ENCODE data around the gene TTC19.

The TTC19 gene

GRCh38 chr17:15965528-15965927, 34.1 kb upstream of the TTC19 start:
- Histone ChIP-seq H3K18ac (ENCODE audit: low read length) (peak overlapping the region; percentile 16), H2BK120ac (ENCODE audit: low read depth, low read length) (no peak overlapping the region), H3K36me3 (ENCODE audit: control insufficient read depth, insufficient read depth, low read length) (no peaks in the 10 kb centered on the region), H3K27me3 (ENCODE audit: insufficient read depth, low read length, poor library complexity) (no peaks in the 10 kb centered on the region), H3K56ac (ENCODE audit: low read length) (no peak overlapping the region), H4K8ac (ENCODE audit: low read depth, low read length) (no peak overlapping the region), H4K5ac (ENCODE audit: low read length) (no peak overlapping the region), H2BK5ac (ENCODE audit: low read length) (no peak overlapping the region), H3K4ac (ENCODE audit: low read depth, low read length) (no peak overlapping the region), H3K27ac (ENCODE audit: low read depth, low read length) (no peak overlapping the region), H3K4me1 (ENCODE audit: control insufficient read depth, low read depth, low read length) (peaks cover 4% of the 10 kb centered on the region), H3K4me2 (ENCODE audit: low read length) (no peak overlapping the region), H3K23ac (ENCODE audit: low read length) (peak overlapping the region; percentile 10), H2BK15ac (replicated peaks; ENCODE audit: low read depth) (no peak overlapping the region), H3K79me1 (ENCODE audit: low read length) (no peaks in the 10 kb centered on the region), H3K79me2 (ENCODE audit: control insufficient read depth, insufficient read depth, low read length) (no peaks in the 10 kb centered on the region), H3K4me3 (ENCODE audit: low read length) (no peak overlapping the region), H3K9ac (ENCODE audit: low read length) (no peak overlapping the region), H2AK5ac (ENCODE audit: low read length) (no peak overlapping the region)
- no peak for DNase-seq
- no CpG with 5 or more reads among the region's 6 CpGs for WGBS (ENCODE audit: extremely low coverage, insufficient coverage, low lambda C conversion rate)

- H4K8ac ChIP-seq (ENCODE audit: low read depth, low read length): no peak overlapping the region
Measured at GRCh38 chr17:15966183-15966878, 33.3 kb upstream of the TTC19 start.

GRCh38 chr17:15966879-15967248, 32.8 kb upstream of the TTC19 start:
- H4K5ac ChIP-seq (ENCODE audit: low read length): no peak overlapping the region
- no peaks in the 10 kb centered on the region for H3K79me1 ChIP-seq (ENCODE audit: low read length)
- peak; percentile 63 for DNase-seq
- H3K36me3 ChIP-seq (ENCODE audit: control insufficient read depth, insufficient read depth, low read length): no peaks in the 10 kb centered on the region
- H3K56ac ChIP-seq (ENCODE audit: low read length): peak overlapping the region; percentile 53
- peak overlapping the region; percentile 2 for H3K27ac ChIP-seq (ENCODE audit: low read depth, low read length)
- peak overlapping the region; percentile 35 for H3K9ac ChIP-seq (ENCODE audit: low read length)
- H2BK120ac ChIP-seq (ENCODE audit: low read depth, low read length): no peak overlapping the region
- no peak overlapping the region for H3K4ac ChIP-seq (ENCODE audit: low read depth, low read length)
- no peaks in the 10 kb centered on the region for H3K79me2 ChIP-seq (ENCODE audit: control insufficient read depth, insufficient read depth, low read length)
- H3K23ac ChIP-seq (ENCODE audit: low read length): peak overlapping the region; percentile 48
- H2BK15ac ChIP-seq (replicated peaks; ENCODE audit: low read depth): no peak overlapping the region
- no peak overlapping the region for H3K4me3 ChIP-seq (ENCODE audit: low read length)
- WGBS (ENCODE audit: extremely low coverage, insufficient coverage, low lambda C conversion rate): no CpG with 5 or more reads among the region's 11 CpGs
- H3K18ac ChIP-seq (ENCODE audit: low read length): no peak overlapping the region
- no peaks in the 10 kb centered on the region for H3K27me3 ChIP-seq (ENCODE audit: insufficient read depth, low read length, poor library complexity)
- no peak overlapping the region for H2AK5ac ChIP-seq (ENCODE audit: low read length)
- H3K4me2 ChIP-seq (ENCODE audit: low read length): peak overlapping the region; percentile 26
- H4K8ac ChIP-seq (ENCODE audit: low read depth, low read length): no peak overlapping the region
- peaks cover 4% of the 10 kb centered on the region for H3K4me1 ChIP-seq (ENCODE audit: control insufficient read depth, low read depth, low read length)
- H2BK5ac ChIP-seq (ENCODE audit: low read length): peak overlapping the region; percentile 18

More at GRCh38 chr17:15966183-15966878, 33.3 kb upstream of the TTC19 start:
- Histone ChIP-seq H2BK5ac (ENCODE audit: low read length) (peak overlapping the region; percentile 18), H3K36me3 (ENCODE audit: control insufficient read depth, insufficient read depth, low read length) (no peaks in the 10 kb centered on the region), H3K4ac (ENCODE audit: low read depth, low read length) (no peak overlapping the region), H3K4me1 (ENCODE audit: control insufficient read depth, low read depth, low read length) (peaks cover 4% of the 10 kb centered on the region), H3K4me3 (ENCODE audit: low read length) (no peak overlapping the region), H2AK5ac (ENCODE audit: low read length) (no peak overlapping the region), H3K27ac (ENCODE audit: low read depth, low read length) (peak overlapping the region; percentile 2), H3K4me2 (ENCODE audit: low read length) (peak overlapping the region; percentile 26), H3K79me1 (ENCODE audit: low read length) (no peaks in the 10 kb centered on the region), H3K9ac (ENCODE audit: low read length) (peak overlapping the region; percentile 35), H3K56ac (ENCODE audit: low read length) (peak overlapping the region; percentile 53), H2BK120ac (ENCODE audit: low read depth, low read length) (no peak overlapping the region), H3K79me2 (ENCODE audit: control insufficient read depth, insufficient read depth, low read length) (no peaks in the 10 kb centered on the region), H3K27me3 (ENCODE audit: insufficient read depth, low read length, poor library complexity) (no peaks in the 10 kb centered on the region), H4K5ac (ENCODE audit: low read length) (no peak overlapping the region), H3K18ac (ENCODE audit: low read length) (no peak overlapping the region), H3K23ac (ENCODE audit: low read length) (peak overlapping the region; percentile 48), H2BK15ac (replicated peaks; ENCODE audit: low read depth) (no peak overlapping the region)
- peak; percentile 83 for DNase-seq
- no CpG with 5 or more reads among the region's 13 CpGs for WGBS (ENCODE audit: extremely low coverage, insufficient coverage, low lambda C conversion rate)

- Histone ChIP-seq H2BK120ac (ENCODE audit: low read depth, low read length) (no peak overlapping the region), H3K23ac (ENCODE audit: low read length) (no peak overlapping the region), H3K27me3 (ENCODE audit: insufficient read depth, low read length, poor library complexity) (no peaks in the 10 kb centered on the region), H3K4me1 (ENCODE audit: control insufficient read depth, low read depth, low read length) (peaks cover 4% of the 10 kb centered on the region), H3K56ac (ENCODE audit: low read length) (no peak overlapping the region), H3K27ac (ENCODE audit: low read depth, low read length) (no peak overlapping the region), H3K79me1 (ENCODE audit: low read length) (no peaks in the 10 kb centered on the region), H3K18ac (ENCODE audit: low read length) (no peak overlapping the region), H3K4ac (ENCODE audit: low read depth, low read length) (no peak overlapping the region), H3K4me3 (ENCODE audit: low read length) (no peak overlapping the region), H4K5ac (ENCODE audit: low read length) (no peak overlapping the region), H3K36me3 (ENCODE audit: control insufficient read depth, insufficient read depth, low read length) (no peaks in the 10 kb centered on the region), H2BK5ac (ENCODE audit: low read length) (no peak overlapping the region), H3K9ac (ENCODE audit: low read length) (no peak overlapping the region), H3K4me2 (ENCODE audit: low read length) (no peak overlapping the region), H4K8ac (ENCODE audit: low read depth, low read length) (no peak overlapping the region), H2AK5ac (ENCODE audit: low read length) (no peak overlapping the region), H2BK15ac (replicated peaks; ENCODE audit: low read depth) (no peak overlapping the region), H3K79me2 (ENCODE audit: control insufficient read depth, insufficient read depth, low read length) (no peaks in the 10 kb centered on the region)
- no CpG with 5 or more reads among the region's 11 CpGs for WGBS (ENCODE audit: extremely low coverage, insufficient coverage, low lambda C conversion rate)
- no peak for DNase-seq
Measured at GRCh38 chr17:15967706-15968399, 31.8 kb upstream of the TTC19 start.

- Histone ChIP-seq H3K56ac (ENCODE audit: low read length) (no peak overlapping the region), H2BK15ac (replicated peaks; ENCODE audit: low read depth) (no peak overlapping the region), H3K4me1 (ENCODE audit: control insufficient read depth, low read depth, low read length) (peaks cover 4% of the 10 kb centered on the region), H3K79me2 (ENCODE audit: control insufficient read depth, insufficient read depth, low read length) (no peaks in the 10 kb centered on the region), H3K4ac (ENCODE audit: low read depth, low read length) (no peak overlapping the region), H4K8ac (ENCODE audit: low read depth, low read length) (no peak overlapping the region), H3K4me3 (ENCODE audit: low read length) (no peak overlapping the region), H3K27ac (ENCODE audit: low read depth, low read length) (no peak overlapping the region), H4K5ac (ENCODE audit: low read length) (no peak overlapping the region), H3K23ac (ENCODE audit: low read length) (no peak overlapping the region), H3K79me1 (ENCODE audit: low read length) (no peaks in the 10 kb centered on the region), H2BK5ac (ENCODE audit: low read length) (no peak overlapping the region), H2BK120ac (ENCODE audit: low read depth, low read length) (no peak overlapping the region), H2AK5ac (ENCODE audit: low read length) (no peak overlapping the region), H3K4me2 (ENCODE audit: low read length) (no peak overlapping the region), H3K27me3 (ENCODE audit: insufficient read depth, low read length, poor library complexity) (no peaks in the 10 kb centered on the region), H3K9ac (ENCODE audit: low read length) (no peak overlapping the region), H3K36me3 (ENCODE audit: control insufficient read depth, insufficient read depth, low read length) (no peaks in the 10 kb centered on the region), H3K18ac (ENCODE audit: low read length) (no peak overlapping the region)
- no peak for DNase-seq
- no CpG with 5 or more reads among the region's 8 CpGs for WGBS (ENCODE audit: extremely low coverage, insufficient coverage, low lambda C conversion rate)
Measured at GRCh38 chr17:15969463-15969862, 30.2 kb upstream of the TTC19 start.

Data from mesendoderm (in vitro differentiated cells).